ENCODE results near the gene NAGPA.

NAGPA gene

GRCh38 chr16:5040451-5040850 lies 6.7 kb upstream of the NAGPA start:
- no peak for TF ChIP-seq NFIC (IDR thresholded peaks at IDR 0.05)
- no peak for TF ChIP-seq RAD21 (IDR thresholded peaks at IDR 0.05; ENCODE audit: low read depth)
- no peak for TF ChIP-seq REST (IDR thresholded peaks at IDR 0.05; ENCODE audit: low read depth)
- TF ChIP-seq TAF1 (IDR thresholded peaks at IDR 0.05; ENCODE audit: low read depth) = no peak
- no peak for TF ChIP-seq EGR1 (IDR thresholded peaks at IDR 0.05)
- TF ChIP-seq MAX (IDR thresholded peaks at IDR 0.05) = no peak
- TF ChIP-seq TEAD4 (IDR thresholded peaks at IDR 0.05) = no peak
- no peak for TF ChIP-seq CREB1 (IDR thresholded peaks at IDR 0.05; ENCODE audit: low read depth)
- no peak for TF ChIP-seq EP300 (IDR thresholded peaks at IDR 0.05; ENCODE audit: borderline replicate concordance)
- no peak for TF ChIP-seq ZBTB7A (IDR thresholded peaks at IDR 0.05; ENCODE audit: low read depth)
- no peak for TF ChIP-seq USF1 (IDR thresholded peaks at IDR 0.05)
- no peak for TF ChIP-seq YY1 (IDR thresholded peaks at IDR 0.05; ENCODE audit: low read depth)
- TF ChIP-seq CEBPB (IDR thresholded peaks at IDR 0.05) = no peak
- no peak for TF ChIP-seq FOXM1 (IDR thresholded peaks at IDR 0.05; ENCODE audit: borderline replicate concordance, low read depth)
- no peak for TF ChIP-seq TCF12 (IDR thresholded peaks at IDR 0.05; ENCODE audit: low read depth)

- no peak for TF ChIP-seq TEAD4 (IDR thresholded peaks at IDR 0.05)
- TF ChIP-seq ZBTB7A (IDR thresholded peaks at IDR 0.05; ENCODE audit: low read depth) = no peak
- TF ChIP-seq TCF12 (IDR thresholded peaks at IDR 0.05; ENCODE audit: low read depth) = no peak
- TF ChIP-seq CEBPB (IDR thresholded peaks at IDR 0.05) = no peak
- no peak for TF ChIP-seq NFIC (IDR thresholded peaks at IDR 0.05)
- no peak for TF ChIP-seq TAF1 (IDR thresholded peaks at IDR 0.05; ENCODE audit: low read depth)
- no peak for TF ChIP-seq USF1 (IDR thresholded peaks at IDR 0.05)
Measured at GRCh38 chr16:5036228-5037156, 2.8 kb upstream of the NAGPA start.

GRCh38 chr16:5035909-5036227 lies 2.1 kb upstream of the NAGPA start:
- TF ChIP-seq CREB1 (IDR thresholded peaks at IDR 0.05; ENCODE audit: low read depth) (no peak), TAF1 (IDR thresholded peaks at IDR 0.05; ENCODE audit: low read depth) (no peak)

- TF ChIP-seq CREB1 (IDR thresholded peaks at IDR 0.05; ENCODE audit: low read depth) (no peak), NFIC (IDR thresholded peaks at IDR 0.05) (no peak), YY1 (IDR thresholded peaks at IDR 0.05; ENCODE audit: low read depth) (no peak), CEBPB (IDR thresholded peaks at IDR 0.05) (no peak), MAX (IDR thresholded peaks at IDR 0.05) (no peak), EP300 (IDR thresholded peaks at IDR 0.05; ENCODE audit: borderline replicate concordance) (no peak), FOXM1 (IDR thresholded peaks at IDR 0.05; ENCODE audit: borderline replicate concordance, low read depth) (no peak), REST (IDR thresholded peaks at IDR 0.05; ENCODE audit: low read depth) (no peak), EGR1 (IDR thresholded peaks at IDR 0.05) (no peak), TEAD4 (IDR thresholded peaks at IDR 0.05) (no peak), TAF1 (IDR thresholded peaks at IDR 0.05; ENCODE audit: low read depth) (no peak), RAD21 (IDR thresholded peaks at IDR 0.05; ENCODE audit: low read depth) (no peak), TCF12 (IDR thresholded peaks at IDR 0.05; ENCODE audit: low read depth) (no peak), USF1 (IDR thresholded peaks at IDR 0.05) (no peak), ZBTB7A (IDR thresholded peaks at IDR 0.05; ENCODE audit: low read depth) (no peak)
Measured at GRCh38 chr16:5034167-5034523, 410 bp upstream of the NAGPA start.

GRCh38 chr16:5032748-5033167 lies 977 bp downstream of the NAGPA start:
- TF ChIP-seq CEBPB (IDR thresholded peaks at IDR 0.05) = no peak

- TF ChIP-seq CREB1 (IDR thresholded peaks at IDR 0.05; ENCODE audit: low read depth) (no peak), FOXM1 (IDR thresholded peaks at IDR 0.05; ENCODE audit: borderline replicate concordance, low read depth) (no peak), NFIC (IDR thresholded peaks at IDR 0.05) (no peak), EGR1 (IDR thresholded peaks at IDR 0.05) (no peak), RAD21 (IDR thresholded peaks at IDR 0.05; ENCODE audit: low read depth) (no peak)
Measured at GRCh38 chr16:5031601-5032000, 2.1 kb downstream of the NAGPA start.

All from Ishikawa (cell line).